Smooth muscle cell (in vitro differentiated cells): ENCODE results near the gene SLC9A1. TPM values are rescaled to one million over a fixed set of nuclear protein-coding genes. Genes with fewer than 3 reads are reported as not detected.

Source experiments
- DNase-seq: peaks from one replicate; lab custom pipeline; 2025; ENCODE audit not compliant: unreplicated experiment; lab: John Stamatoyannopoulos, UW
- H2AFZ ChIP-seq: fragments of 200-600 bp; sonication (generic); 2 replicates; pipeline ENCODE4 v1.6.0; 2016; ENCODE audit warnings: antibody characterized with exemption, low read depth, mild to moderate bottlenecking
- H3F3A ChIP-seq: fragments of 200-600 bp; sonication (generic); 2 replicates; pipeline ENCODE4 v1.6.0; 2017; ENCODE audit warnings: antibody characterized with exemption, low read depth
- H3K27ac ChIP-seq: fragments of 200-600 bp; sonication (generic); 2 replicates; pipeline ENCODE4 v1.5.1; 2016; ENCODE audit warnings: low read depth, mild to moderate bottlenecking
- H3K27me3 ChIP-seq: fragments of 200-600 bp; sonication (generic); 2 replicates; pipeline ENCODE4 v1.6.1; 2016; ENCODE audit warnings: low read depth, mild to moderate bottlenecking
- H3K36me3 ChIP-seq: fragments of 200-600 bp; sonication (generic); 2 replicates; pipeline ENCODE4 v1.5.1; 2016; ENCODE audit warnings: low read depth
- H3K4me1 ChIP-seq: fragments of 200-600 bp; sonication (generic); 2 replicates; pipeline ENCODE4 v1.5.1; 2016; ENCODE audit warnings: low read depth
- H3K4me2 ChIP-seq: fragments of 200-600 bp; sonication (generic); 2 replicates; pipeline ENCODE4 v1.6.0; 2016; ENCODE audit warnings: mild to moderate bottlenecking
- H3K4me3 ChIP-seq: fragments of 200-600 bp; sonication (generic); 2 replicates; pipeline ENCODE4 v1.5.1; 2016; ENCODE audit warnings: mild to moderate bottlenecking
- H3K79me2 ChIP-seq: fragments of 200-600 bp; sonication (generic); 2 replicates; pipeline ENCODE4 v1.6.0; 2016; ENCODE audit warnings: low read depth, mild to moderate bottlenecking
- H3K9ac ChIP-seq: fragments of 200-600 bp; sonication (generic); 2 replicates; pipeline ENCODE4 v1.6.0; 2016; ENCODE audit warnings: low read depth
- H3K9me3 ChIP-seq: fragments of 200-600 bp; sonication (generic); replicated peaks from 2 replicates; pipeline ENCODE4 v1.5.1; 2016; ENCODE audit warnings: low read depth
- H4K20me1 ChIP-seq: fragments of 200-600 bp; sonication (generic); 2 replicates; pipeline ENCODE4 v1.6.0; 2016; ENCODE audit warnings: low read depth
- WGBS: methylation state at CpG from one replicate; pipeline ENCODE4 v1.1.7; 2016; ENCODE audit warnings: low lambda C conversion rate; 5-methylcytosine and 5-hydroxymethylcytosine counted together
- polyA plus RNA-seq: library from polyadenylated mRNA; unstranded; fragments of >200 nt; fragmentation: Nextera tagmentation; extraction: Ambion mirVana; gene quantifications from 2 replicates; pipeline ENCODE4 v1.2.1, GENCODE V29; 2016
- total RNA-seq: library from RNA; depleted of rRNA; stranded (reverse); fragments of >200 nt; gene quantifications from 2 replicates; pipeline ENCODE4 v1.2.3, GENCODE V29; 2014
- TF ChIP-seq, protein P1 (sequence below): fragments of 200-600 bp; sonication (generic); IDR thresholded peaks from 2 replicates; pipeline ENCODE4 v1.5.1; 2017; ENCODE audit warnings: borderline replicate concordance, mild to moderate bottlenecking, antibody characterized with exemption; ENCODE audit not compliant: insufficient read depth, poor library complexity, severe bottlenecking

Gene SLC9A1
- total and polyA plus RNA-seq, 2 experiments from 2014 or later = 16.5 to 37.4 TPM

DNA sequence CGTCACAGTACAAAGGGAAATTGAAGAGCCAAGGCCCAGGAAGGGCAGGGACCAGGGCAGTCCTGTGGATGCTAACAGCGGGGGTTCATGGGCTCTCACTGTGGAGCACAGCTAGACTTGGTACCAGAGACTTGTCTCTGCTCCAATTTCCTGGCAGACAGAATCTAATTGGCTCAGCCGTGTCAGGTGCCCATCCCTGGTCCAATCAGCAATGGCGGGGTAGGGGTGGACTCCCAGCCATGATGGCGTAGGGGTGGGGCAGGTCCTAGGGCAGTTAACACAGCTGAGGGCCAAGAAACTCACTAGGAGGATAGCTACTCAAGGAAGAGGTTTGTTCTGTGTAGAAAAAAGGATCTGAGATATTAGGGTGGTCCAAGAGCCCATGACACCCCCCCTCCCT, 102.4 kb downstream of the SLC9A1 start:
- no peaks in the 10 kb centered on the region for H3K9me3 ChIP-seq
- TF ChIP-seq, protein P1, sequence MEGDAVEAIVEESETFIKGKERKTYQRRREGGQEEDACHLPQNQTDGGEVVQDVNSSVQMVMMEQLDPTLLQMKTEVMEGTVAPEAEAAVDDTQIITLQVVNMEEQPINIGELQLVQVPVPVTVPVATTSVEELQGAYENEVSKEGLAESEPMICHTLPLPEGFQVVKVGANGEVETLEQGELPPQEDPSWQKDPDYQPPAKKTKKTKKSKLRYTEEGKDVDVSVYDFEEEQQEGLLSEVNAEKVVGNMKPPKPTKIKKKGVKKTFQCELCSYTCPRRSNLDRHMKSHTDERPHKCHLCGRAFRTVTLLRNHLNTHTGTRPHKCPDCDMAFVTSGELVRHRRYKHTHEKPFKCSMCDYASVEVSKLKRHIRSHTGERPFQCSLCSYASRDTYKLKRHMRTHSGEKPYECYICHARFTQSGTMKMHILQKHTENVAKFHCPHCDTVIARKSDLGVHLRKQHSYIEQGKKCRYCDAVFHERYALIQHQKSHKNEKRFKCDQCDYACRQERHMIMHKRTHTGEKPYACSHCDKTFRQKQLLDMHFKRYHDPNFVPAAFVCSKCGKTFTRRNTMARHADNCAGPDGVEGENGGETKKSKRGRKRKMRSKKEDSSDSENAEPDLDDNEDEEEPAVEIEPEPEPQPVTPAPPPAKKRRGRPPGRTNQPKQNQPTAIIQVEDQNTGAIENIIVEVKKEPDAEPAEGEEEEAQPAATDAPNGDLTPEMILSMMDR = no peak
- H4K20me1 ChIP-seq = no peaks in the 10 kb centered on the region
- WGBS = 95% methylated on average over 5 of the region's 5 CpGs
- H3F3A ChIP-seq = no peaks in the 10 kb centered on the region
- H3K4me3 ChIP-seq = no peak overlapping the region
- DNase-seq = no peak
- H3K36me3 ChIP-seq = no peaks in the 10 kb centered on the region
- H3K27me3 ChIP-seq = no peaks in the 10 kb centered on the region
- H3K27ac ChIP-seq = no peak overlapping the region
- H3K79me2 ChIP-seq = no peaks in the 10 kb centered on the region
- no peak overlapping the region for H3K9ac ChIP-seq
- no peak overlapping the region for H2AFZ ChIP-seq
- no peak overlapping the region for H3K4me2 ChIP-seq
- H3K4me1 ChIP-seq = peaks cover 2% of the 10 kb centered on the region

DNA sequence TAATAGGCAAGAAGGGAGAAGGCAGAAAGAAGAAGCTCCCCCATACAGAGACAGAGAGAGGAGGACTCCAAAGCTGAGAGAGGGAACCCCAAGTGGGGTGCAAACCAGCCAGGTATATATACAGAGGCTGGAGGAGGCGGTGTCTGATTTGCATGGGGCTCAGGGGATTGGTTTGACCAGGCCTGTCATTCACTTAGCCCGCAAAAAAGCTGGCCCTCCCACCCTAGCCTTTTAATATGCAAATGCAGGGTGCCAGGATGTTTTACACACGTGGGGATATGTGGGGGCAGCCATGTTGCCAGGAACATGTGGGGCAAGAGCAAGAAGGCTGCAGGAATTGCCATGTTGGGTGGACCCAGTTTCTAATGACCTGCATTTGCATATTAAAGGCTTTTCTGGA, 105.3 kb downstream of the SLC9A1 start:
- TF ChIP-seq, protein P1 = no peak
- no peak overlapping the region for H3K27ac ChIP-seq
- WGBS = 59% methylated on average over 3 of the region's 3 CpGs
- H3K27me3 ChIP-seq = no peaks in the 10 kb centered on the region
- H2AFZ ChIP-seq = no peak overlapping the region
- no peak overlapping the region for H3K9ac ChIP-seq
- H3F3A ChIP-seq = no peaks in the 10 kb centered on the region
- no peak overlapping the region for H3K4me2 ChIP-seq
- DNase-seq = no peak
- H3K9me3 ChIP-seq = no peaks in the 10 kb centered on the region
- H3K4me3 ChIP-seq = no peak overlapping the region
- no peaks in the 10 kb centered on the region for H3K36me3 ChIP-seq
- no peaks in the 10 kb centered on the region for H3K79me2 ChIP-seq
- no peaks in the 10 kb centered on the region for H4K20me1 ChIP-seq
- no peaks in the 10 kb centered on the region for H3K4me1 ChIP-seq

DNA sequence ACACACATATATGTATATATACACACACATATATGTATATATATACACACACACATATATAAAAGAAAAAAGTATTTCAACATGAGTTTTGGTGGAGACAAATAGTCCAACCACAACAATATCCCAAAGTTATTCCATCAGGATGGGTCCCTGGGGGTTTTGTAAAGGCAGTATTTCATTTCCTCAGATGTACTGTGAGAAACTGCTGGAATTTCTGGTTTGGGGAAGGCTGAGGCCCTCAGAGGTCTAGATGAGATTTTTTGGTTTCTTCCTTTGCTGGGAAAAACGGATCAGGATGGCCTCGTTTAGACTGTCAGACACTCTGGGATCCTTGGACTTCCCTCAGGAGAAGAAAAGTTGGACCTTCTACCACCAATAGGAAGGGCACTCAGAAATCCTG, 105.8 kb downstream of the SLC9A1 start:
- H3K4me1 ChIP-seq = no peaks in the 10 kb centered on the region
- no peak for DNase-seq
- H3K9ac ChIP-seq = no peak overlapping the region
- no peaks in the 10 kb centered on the region for H3K9me3 ChIP-seq
- H3K27ac ChIP-seq = no peak overlapping the region
- H4K20me1 ChIP-seq = no peaks in the 10 kb centered on the region
- 91% methylated on average over 2 of the region's 2 CpGs for WGBS
- no peak overlapping the region for H3K4me2 ChIP-seq
- H3K4me3 ChIP-seq = no peak overlapping the region
- TF ChIP-seq, protein P1 = no peak
- H2AFZ ChIP-seq = no peak overlapping the region
- H3K79me2 ChIP-seq = no peaks in the 10 kb centered on the region
- H3K27me3 ChIP-seq = no peaks in the 10 kb centered on the region
- no peaks in the 10 kb centered on the region for H3K36me3 ChIP-seq
- no peaks in the 10 kb centered on the region for H3F3A ChIP-seq

Other genes starting within 250 kb of the SLC9A1 start
- not detected in 2 replicates for gene NR0B2, start 241.2 kb downstream of the SLC9A1 start, total RNA-seq
- not detected in 2 replicates for gene NR0B2, start 241.2 kb downstream of the SLC9A1 start, polyA plus RNA-seq
- 23.9 and 29.3 TPM in 2 replicates for gene NUDC, start 233.4 kb downstream of the SLC9A1 start, total RNA-seq
- gene NUDC, start 233.4 kb downstream of the SLC9A1 start, polyA plus RNA-seq = 122 and 131 TPM in 2 replicates
- 2.5 and 2.7 TPM in 2 replicates for gene KDF1, start 194.7 kb downstream of the SLC9A1 start, total RNA-seq
- 0.96 and 10.0 TPM in 2 replicates for gene KDF1, start 194.7 kb downstream of the SLC9A1 start, polyA plus RNA-seq
- 4.4 and 14.1 TPM in 2 replicates for gene TRNP1, start 161.4 kb downstream of the SLC9A1 start, total RNA-seq
- 18.6 and 19.9 TPM in 2 replicates for gene TRNP1, start 161.4 kb downstream of the SLC9A1 start, polyA plus RNA-seq
- 8.5 and 11.0 TPM in 2 replicates for gene TENT5B, start 142.3 kb downstream of the SLC9A1 start, total RNA-seq
- 12.7 and 24.8 TPM in 2 replicates for gene TENT5B, start 142.3 kb downstream of the SLC9A1 start, polyA plus RNA-seq
- gene WDTC1, start 79.5 kb upstream of the SLC9A1 start, total RNA-seq = 10.3 and 10.8 TPM in 2 replicates
- 5.4 and 5.8 TPM in 2 replicates for gene WDTC1, start 79.5 kb upstream of the SLC9A1 start, polyA plus RNA-seq
- 23.6 and 28.0 TPM in 2 replicates for gene TMEM222, start 167.0 kb upstream of the SLC9A1 start, total RNA-seq
- 49.3 and 60.7 TPM in 2 replicates for gene TMEM222, start 167.0 kb upstream of the SLC9A1 start, polyA plus RNA-seq
- gene SYTL1, start 186.9 kb upstream of the SLC9A1 start, total RNA-seq = 15.2 and 16.5 TPM in 2 replicates
- 14.2 and 48.1 TPM in 2 replicates for gene SYTL1, start 186.9 kb upstream of the SLC9A1 start, polyA plus RNA-seq
- gene MAP3K6, start 211.8 kb upstream of the SLC9A1 start, total RNA-seq = 9.1 and 14.1 TPM in 2 replicates
- gene MAP3K6, start 211.8 kb upstream of the SLC9A1 start, polyA plus RNA-seq = 29.0 and 45.7 TPM in 2 replicates
- not detected in 2 replicates for gene FCN3, start 219.7 kb upstream of the SLC9A1 start, total RNA-seq
- 0.69 TPM in 1 of 2 replicates, not detected in the other for gene FCN3, start 219.7 kb upstream of the SLC9A1 start, polyA plus RNA-seq
- 0.09 and 0.31 TPM in 2 replicates for gene CD164L2, start 228.2 kb upstream of the SLC9A1 start, total RNA-seq
- 0.45 TPM in 1 of 2 replicates, not detected in the other for gene CD164L2, start 228.2 kb upstream of the SLC9A1 start, polyA plus RNA-seq
- 2.7 and 3.9 TPM in 2 replicates for gene GPR3, start 237.5 kb upstream of the SLC9A1 start, total RNA-seq
- 3.9 and 4.0 TPM in 2 replicates for gene GPR3, start 237.5 kb upstream of the SLC9A1 start, polyA plus RNA-seq